ENCODE data around the gene SLC24A3.

The SLC24A3 gene

DNA sequence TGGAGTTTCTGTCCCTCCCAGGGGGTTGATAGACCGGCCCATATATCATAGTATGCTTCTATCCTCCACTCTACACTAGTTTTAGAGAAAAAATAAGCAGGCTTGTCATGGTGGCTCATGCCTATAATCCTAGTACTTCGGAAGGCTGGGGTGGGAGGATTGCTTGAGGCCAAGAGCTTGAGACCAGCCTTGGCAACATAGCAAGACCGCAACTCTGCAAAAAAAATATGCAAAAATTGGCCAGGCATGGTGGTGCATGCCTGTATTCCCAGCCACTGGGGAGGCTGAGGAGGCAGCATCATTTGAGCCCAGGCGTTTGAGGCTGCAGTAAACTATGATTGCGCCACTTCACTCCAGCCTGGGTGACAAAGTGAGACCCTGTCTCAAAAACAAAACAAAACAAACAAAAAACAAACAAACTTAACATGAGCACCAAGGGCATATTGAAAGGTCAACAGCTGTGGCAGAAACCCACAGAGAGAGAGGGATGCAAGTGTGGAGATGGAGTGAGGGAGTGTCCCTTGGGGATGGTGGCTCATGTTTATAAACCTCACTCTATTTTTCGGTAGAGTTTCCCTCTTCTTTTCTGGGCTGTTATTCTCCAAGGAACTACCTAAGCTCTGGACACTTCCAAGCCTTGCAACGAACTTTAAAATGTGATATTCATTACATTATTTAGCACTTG is 24.1 kb downstream of the SLC24A3 start:
- in situ Hi-C loops (cut with MboI; ENCODE audit: low sequenced_read_pairs), result no loop called here

DNA sequence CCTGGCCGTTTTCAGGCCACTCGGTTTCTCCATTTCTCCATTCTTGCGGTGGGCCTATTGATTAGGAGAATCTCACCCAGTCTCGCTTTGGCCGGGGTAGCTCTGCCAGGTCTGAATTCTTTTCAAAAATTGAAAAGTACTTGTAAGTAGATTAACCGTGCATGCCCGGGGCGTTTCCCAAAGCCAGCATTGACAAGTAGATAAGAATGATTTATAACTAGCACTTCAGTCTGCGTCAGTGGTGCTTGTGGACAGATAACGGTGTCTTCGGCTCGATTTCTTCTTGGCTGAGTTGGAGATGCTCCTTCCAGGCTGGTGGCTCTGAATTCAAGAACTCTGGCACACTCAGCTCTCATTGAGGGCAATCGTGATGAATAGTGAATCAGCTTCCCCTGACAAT is 29.0 kb downstream of the SLC24A3 start:
- in situ Hi-C loops (cut with MboI; ENCODE audit: low sequenced_read_pairs), result no loop called here

DNA sequence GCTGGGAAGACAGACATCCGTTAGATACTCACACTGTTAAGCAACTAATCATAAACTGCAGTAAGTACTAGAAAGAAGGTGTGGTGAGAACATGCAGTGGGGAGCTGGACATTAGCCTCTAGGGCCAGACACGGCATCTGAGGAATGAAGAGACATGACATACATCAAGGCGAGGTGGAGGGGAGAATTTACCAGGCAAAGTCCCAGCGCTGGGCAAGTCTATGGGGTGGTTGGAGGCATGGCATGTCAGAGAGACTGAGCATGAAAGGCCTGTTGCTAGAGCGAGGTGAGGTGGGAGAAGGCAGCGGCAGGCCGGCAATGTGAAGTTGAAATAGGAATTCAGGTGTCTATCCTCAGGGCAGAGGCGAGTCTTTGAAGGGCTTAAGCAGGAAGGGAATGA is 31.8 kb downstream of the SLC24A3 start:
- in situ Hi-C loops (cut with MboI; ENCODE audit: low sequenced_read_pairs), result no loop called here

DNA sequence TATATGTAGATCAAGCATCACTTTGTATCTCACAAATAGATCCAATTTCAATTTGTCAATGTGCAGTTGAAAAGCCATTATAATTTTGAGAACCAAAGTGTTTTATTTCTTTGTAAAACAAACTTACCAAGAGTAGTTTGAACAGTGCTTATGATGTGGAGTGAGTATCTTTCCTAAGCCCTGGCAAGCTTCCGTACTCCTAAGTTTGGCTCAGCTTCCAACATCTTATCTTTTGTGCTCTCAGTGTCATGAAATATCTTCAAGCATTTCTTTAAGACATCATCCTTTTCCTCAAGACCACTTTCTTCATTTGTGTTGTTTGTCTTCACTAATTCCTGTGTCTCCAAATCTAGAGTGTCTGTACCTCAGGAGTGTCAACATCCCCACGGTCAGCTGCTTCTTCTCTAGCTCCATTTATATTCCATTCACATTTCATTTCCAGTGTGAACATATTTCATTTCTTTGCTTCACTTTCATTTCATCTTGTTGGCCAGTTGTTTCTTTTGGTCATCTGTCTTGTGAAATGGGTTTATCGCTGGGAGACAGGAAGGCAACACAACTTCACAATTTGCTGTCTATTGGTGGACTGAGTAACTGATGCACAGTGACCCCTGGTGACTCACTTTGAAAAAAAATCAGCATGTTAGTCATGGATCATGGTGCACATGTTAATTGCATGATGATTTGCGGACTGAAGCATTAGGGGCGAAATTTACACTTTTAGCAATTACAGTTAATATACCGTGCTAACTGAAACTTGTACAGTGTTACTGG is 36.9 kb downstream of the SLC24A3 start:
- in situ Hi-C loops (cut with MboI; ENCODE audit: low sequenced_read_pairs), result no loop called here

DNA sequence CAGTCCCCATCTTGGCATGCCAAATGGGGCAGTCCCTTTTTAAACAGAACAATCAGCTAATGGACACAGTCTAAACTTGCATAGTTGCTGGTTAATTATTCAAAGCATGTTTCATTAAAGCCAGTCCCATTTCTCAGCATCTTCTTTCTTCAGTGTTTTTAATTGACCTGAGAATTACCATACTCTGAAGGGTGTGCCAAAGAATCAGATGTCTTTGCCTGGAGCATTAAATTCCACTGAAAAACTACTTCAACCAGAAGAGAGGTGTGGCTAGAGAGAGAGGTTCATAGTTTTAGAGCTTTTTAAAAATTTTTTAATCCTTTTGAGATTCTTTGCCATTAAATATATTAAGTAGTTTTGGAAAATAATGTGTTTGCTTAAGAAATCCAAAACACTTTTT is 37.9 kb downstream of the SLC24A3 start:
- in situ Hi-C loops (cut with MboI; ENCODE audit: low sequenced_read_pairs), result no loop called here

DNA sequence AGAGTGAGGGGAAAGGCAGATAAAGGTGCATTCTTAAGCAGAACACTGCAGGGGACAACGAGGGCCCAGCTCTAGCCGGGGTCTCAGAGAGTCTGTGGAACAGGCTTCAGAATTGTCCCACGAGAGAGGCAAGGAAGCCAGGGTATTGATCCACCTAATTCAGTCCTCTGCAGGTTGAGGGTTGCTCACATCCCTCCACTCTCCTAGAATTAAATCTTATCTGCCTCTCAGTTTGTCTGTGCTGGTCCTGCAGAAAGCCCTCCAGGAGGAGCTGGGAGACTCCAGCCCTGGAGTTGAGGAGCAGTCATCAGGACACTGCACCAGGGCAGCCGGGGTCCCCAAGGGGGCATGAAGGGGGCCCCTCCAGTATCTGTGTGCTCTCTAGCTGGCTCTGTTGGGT is 39.1 kb downstream of the SLC24A3 start:
- in situ Hi-C loops (cut with MboI; ENCODE audit: low sequenced_read_pairs), result no loop called here

DNA sequence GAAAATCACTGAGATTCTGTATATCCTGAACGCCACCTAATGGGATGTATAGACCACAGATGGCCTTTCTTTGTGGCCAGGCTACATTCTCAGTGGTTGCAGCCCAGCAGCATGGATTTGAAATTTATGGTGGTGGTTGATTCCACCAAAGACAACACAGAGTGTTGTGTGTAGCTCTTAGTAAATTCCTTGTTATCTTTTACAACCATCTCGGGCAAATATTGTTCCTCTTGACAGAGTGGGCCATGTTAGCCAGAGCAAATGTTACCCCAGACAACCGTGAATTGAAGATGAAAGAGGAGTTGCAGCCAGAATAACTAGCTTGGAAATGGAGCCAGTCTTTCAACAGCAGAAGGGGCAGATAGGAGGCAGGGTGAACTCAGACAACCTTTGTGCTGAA is 39.5 kb downstream of the SLC24A3 start:
- in situ Hi-C loops (cut with MboI; ENCODE audit: low sequenced_read_pairs), result no loop called here

DNA sequence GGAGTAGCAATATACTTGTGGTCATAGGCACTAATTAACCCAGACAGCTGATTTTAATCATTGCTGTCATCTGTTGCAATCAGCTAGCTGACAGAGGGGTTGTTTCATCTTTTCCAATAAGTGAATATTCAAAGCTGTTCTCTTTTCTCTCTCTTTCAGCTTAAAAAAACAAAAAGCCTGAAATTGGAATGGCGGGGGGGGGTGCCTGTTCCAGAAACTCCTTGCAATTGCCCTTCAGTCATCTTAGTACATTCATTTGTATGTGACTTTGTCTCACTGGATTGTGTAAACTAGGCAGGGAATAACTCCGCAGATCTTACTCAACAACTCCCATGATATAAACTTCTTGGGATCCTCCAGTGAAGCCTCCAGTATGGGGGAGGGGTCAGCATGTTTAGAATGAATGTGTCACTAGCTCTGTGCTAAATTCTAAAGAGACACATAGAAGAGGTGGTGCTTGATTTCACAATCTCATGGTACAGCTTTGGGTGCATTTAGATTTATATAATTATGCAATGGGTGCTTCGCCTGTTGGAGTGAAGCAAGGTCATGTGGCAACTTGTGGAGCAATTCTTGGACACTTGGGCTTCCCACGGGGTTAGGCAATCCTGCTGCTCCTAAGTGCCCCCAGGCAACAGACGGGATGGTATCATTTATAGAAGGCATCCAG is 40.1 kb downstream of the SLC24A3 start:
- in situ Hi-C loops (cut with MboI; ENCODE audit: low sequenced_read_pairs), result no loop called here

DNA sequence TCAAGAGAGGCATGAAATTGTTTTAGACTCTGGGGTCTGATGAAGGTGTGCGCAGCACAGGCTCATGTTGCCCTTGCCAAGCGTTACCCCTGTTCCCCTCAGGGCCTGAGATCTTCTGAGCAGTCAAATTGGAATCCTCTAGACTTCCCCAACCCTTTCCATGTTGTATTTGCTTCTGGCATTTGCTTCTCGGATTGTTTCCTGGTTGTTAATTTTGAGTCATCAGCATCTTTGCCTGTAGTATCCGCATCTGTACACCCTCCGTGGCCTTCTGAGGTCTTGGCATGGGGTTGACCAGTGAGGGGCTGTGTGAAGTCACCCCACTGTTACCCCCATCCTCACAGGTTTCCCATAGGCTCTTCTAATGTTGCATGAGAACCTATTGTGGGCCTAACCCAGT is 40.9 kb downstream of the SLC24A3 start:
- in situ Hi-C loops (cut with MboI; ENCODE audit: low sequenced_read_pairs), result no loop called here

DNA sequence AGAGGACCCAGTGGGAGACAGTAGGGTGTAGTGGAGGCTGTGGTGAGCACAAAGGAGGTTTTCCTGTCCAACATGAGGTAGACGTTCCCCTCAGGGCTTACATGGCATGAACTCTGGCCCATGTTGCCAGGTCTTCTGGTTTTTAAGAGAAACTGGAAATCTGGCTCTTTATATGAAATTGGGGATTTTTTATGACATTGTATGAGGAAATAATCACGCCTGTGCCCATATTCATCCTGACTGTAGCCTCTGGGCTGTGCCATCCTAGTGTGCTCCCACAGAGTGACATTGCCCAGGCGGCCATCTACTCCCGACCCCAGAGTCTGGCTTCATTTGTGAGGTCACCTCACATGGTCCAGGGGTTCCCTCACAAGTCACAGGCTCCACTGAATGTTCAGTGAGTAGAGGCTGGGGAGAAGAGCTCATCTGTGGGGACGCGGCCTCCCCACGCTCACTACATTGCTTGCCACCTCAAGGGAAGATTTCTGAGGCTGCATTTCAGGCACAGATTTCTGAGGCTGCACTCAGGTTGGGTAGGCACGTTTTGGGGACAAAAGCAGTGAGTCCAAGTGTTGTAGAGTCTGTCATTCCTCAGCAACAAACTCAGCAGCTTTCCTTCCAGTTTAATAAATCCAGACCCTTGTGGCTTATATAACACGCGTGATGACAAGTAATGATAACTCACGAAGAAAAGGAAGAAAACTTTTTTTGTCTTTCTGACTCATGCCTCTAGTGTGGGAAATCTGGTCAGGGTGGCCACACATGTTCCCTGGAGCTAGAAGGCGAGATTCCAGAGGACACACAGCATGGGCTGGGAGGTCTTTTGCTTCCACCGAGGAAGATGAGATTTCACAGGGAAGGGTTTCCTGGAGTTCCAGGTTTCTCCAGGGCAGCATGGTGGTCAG is 41.7 kb downstream of the SLC24A3 start:
- in situ Hi-C loops (cut with MboI; ENCODE audit: low sequenced_read_pairs), result no loop called here

DNA sequence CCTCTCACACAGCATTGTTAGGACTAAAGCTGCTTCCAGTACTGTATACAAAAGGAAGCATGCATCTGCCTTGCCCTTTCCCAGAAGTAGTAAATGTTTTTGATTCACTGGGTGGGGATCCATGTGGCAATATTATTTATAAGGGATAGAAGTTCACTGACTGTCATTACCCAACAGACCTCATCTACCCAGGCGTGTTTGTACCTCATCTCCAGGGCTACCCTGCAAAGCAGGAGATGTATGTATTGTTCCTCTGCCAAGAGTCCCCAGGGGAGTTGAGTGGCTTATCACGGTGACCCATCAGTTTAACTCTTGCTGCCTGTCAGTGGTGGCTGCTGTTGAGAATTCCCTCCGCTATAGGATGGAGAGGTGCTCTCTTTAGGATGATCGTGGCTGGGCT is 42.5 kb downstream of the SLC24A3 start:
- in situ Hi-C loops (cut with MboI; ENCODE audit: low sequenced_read_pairs), result no loop called here

DNA sequence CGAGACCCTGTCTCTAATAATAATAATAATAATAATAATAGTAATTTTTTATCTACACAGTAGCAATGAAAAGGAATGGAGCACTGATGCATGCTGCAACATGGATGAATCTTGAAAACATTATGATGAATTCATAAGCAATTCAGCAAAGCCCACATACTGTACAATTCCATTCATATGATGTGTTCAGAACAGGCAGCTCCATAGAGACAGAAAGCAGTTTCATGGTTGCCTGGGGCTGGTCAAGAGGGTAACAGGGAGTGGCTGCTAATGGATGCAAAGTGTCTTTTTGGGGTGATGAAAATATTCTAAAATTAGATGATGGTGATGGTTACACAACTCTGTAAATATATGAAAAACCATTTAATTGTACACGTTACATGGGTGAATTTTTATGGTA is 43.6 kb downstream of the SLC24A3 start:
- in situ Hi-C loops (cut with MboI; ENCODE audit: low sequenced_read_pairs), result no loop called here

DNA sequence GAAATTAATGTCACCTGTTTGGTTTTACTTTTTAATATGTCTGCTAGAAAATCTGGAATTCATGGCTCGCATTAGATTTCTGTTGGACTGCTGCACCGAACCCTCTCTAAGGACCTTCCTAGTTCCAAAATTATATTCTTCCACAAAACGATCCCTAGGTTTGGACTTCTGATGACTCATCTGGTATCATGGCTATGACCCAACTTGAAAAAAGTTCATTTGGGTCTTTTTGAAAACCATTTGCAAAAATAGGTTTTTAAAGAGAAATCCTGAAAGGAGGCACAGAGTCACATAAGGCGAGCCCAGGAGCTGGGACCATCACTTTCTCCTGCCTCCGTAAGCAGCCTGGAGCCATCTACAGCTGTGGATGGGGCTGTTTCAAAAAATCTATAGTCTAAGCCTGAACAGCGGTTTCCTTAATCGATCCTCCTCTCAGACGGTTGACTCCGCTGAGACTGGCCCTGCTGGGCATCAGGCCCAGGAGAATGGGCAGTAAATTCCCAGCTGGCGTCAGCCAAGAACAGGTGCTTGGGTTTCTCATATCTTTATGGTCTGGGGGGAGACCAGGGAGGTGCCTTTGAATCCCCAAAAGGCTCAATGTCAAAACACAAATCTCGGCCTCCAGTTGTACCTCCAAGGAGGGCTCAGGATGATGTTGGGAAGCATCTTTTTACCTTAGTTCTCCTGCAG is 44.6 kb downstream of the SLC24A3 start:
- in situ Hi-C loops (cut with MboI; ENCODE audit: low sequenced_read_pairs), result no loop called here

DNA sequence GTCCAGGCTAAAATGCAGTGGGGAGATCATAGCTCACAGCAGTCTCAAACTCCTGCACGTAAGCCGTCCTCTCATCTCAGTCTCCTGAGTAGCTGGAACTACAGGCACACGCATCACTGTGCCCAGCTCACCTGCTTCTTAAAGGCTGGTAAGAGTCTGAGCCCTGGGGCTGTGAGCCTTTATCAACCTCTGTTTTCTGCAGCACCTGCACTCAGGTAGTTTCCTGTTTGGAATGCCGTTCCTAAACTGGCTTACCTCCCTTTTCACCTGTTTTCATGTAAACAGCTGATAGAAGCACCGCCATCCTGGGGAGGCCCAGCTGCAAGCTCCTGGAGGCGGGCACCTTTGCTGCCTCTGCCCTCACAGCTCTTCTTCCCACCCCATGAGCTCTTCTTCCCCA is 45.4 kb downstream of the SLC24A3 start:
- in situ Hi-C loops (cut with MboI; ENCODE audit: low sequenced_read_pairs), result no loop called here

DNA sequence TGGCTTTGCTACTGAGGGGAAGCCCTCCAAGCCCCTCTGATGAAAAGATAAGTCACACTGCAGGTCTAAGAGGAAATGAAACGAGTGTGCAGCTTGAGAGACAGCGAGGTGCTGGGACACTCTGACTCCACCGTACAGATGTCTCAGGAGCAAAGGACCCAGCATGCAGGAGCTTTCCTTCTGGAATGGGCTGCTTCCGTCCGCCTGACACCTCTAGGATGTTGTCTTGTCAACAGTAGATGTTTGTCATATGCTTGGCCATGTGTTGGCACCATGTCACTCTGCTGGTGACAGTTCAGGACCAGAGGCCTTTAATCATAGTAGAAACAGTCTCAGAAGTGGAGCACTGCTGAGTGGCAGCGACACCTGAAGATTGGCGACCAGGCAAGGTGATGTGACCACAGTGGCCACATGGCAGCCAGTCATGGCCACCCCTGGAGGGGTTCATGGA is 46.7 kb downstream of the SLC24A3 start:
- in situ Hi-C loops (cut with MboI; ENCODE audit: low sequenced_read_pairs), result no loop called here

DNA sequence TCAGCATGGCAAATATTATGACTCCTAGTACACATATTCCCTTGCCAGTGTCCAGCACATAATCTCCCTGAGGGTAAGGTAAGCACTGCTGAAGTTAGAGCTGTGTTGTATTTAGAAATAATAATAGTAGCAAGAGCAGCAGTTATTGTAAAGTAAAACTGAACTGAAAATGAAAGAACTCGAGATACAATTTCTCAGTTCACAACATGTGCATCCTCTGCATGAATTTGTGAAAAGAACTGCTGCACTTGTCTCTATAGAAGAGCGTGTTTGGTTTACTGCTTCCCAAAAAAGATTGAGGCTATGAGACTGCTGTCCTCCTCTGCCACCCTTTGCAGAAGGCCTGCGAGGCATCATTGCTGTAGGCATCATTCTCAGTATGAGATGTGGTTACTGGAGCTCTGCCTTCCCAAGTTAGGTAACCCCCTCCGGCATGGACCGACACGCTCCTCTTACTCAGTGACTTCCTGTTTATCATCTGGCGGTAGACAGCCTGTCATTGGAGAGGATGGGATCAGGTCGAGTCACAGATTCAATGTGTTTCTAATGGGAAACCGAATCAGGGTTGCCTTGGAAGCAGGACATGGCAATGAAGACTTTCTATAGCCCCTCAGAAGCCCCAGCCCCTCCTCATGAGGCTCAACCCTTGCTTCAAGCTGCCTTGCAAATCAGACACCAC is 48.1 kb downstream of the SLC24A3 start:
- in situ Hi-C loops (cut with MboI; ENCODE audit: low sequenced_read_pairs), result no loop called here

DNA sequence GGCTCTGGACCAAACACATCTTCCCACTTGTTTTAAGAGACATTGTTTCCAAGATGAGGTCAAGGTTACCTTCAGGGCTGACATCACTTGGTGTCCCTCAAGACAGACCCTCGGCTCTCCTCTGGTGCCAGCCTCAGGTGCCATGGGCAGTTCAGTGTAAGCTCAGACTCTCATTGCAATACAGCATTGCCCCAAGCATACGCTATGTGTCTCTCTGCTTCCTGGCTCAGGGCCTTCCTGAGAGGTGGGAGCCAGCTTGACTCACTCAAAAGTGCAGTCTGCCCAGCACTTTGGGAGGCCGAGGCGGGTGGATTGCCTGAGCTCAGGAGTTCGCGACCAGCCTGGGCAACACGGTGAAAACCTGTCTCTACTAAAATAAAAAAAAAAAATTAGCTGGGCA is 51.7 kb downstream of the SLC24A3 start:
- in situ Hi-C loops (cut with MboI; ENCODE audit: low sequenced_read_pairs), result no loop called here

DNA sequence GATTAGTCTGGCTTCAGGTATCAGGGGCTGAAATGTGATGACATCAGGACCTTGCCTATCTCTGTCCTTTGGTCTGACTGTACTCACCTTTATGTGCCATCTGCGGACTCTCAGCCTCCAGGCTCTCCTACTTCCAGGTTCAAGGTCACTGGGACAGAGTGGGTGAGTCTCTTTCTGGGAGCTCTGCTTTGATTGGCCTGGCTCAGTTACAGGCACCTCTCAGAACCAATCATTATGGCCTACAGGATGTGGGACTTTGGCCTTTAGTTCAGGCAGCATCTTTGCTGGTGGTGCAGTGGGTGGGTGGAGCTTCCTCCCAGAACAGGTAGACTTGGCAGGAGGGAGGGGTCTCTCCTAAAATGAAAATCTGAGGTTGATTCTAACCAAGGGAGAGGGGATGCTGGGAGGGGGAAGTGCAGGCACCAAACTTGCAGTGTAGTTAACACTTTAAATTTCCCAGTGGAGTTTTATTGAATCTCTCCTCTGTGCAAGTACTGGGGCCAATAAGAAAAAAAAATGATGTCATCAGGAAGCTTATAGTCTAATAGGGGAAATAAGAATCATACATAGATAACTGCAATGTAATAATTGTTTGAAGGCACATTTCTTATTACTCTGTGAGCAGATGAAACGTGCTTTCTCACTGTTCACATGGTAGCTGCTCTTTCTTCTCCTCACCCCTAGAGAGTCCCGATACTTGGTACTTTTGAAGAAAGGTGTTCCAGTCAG is 53.4 kb downstream of the SLC24A3 start:
- in situ Hi-C loops (cut with MboI; ENCODE audit: low sequenced_read_pairs), result no loop called here

DNA sequence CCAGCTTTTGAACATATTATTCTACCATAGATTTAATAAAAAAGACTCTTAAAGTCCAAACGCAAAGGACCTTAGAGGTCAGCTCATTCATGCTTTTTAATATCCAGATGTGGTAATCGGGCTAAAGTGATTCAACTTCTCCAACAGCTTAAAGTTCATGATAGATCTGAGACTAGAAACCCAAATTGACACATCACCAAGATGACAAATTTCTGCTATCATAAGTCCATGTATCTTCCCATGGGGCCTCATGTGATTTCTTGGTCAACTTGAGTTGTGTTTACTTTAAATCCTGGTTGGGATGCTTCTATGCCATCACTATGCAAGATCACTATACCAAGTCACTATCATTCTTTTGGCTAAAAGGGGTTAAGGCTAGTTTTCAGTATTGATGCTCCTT is 56.0 kb downstream of the SLC24A3 start:
- in situ Hi-C loops (cut with MboI; ENCODE audit: low sequenced_read_pairs), result no loop called here
